ENCODE measurements around the gene RBP5. TPM values are rescaled to one million over a fixed set of nuclear protein-coding genes. Genes with fewer than 3 reads are reported as not detected.

RBP5 gene
- total and polyA plus RNA-seq, 2 donors (not counting 1 experiment from before 2014, with no cell fraction given) = 1.1 TPM; not detected in 1

DNA sequence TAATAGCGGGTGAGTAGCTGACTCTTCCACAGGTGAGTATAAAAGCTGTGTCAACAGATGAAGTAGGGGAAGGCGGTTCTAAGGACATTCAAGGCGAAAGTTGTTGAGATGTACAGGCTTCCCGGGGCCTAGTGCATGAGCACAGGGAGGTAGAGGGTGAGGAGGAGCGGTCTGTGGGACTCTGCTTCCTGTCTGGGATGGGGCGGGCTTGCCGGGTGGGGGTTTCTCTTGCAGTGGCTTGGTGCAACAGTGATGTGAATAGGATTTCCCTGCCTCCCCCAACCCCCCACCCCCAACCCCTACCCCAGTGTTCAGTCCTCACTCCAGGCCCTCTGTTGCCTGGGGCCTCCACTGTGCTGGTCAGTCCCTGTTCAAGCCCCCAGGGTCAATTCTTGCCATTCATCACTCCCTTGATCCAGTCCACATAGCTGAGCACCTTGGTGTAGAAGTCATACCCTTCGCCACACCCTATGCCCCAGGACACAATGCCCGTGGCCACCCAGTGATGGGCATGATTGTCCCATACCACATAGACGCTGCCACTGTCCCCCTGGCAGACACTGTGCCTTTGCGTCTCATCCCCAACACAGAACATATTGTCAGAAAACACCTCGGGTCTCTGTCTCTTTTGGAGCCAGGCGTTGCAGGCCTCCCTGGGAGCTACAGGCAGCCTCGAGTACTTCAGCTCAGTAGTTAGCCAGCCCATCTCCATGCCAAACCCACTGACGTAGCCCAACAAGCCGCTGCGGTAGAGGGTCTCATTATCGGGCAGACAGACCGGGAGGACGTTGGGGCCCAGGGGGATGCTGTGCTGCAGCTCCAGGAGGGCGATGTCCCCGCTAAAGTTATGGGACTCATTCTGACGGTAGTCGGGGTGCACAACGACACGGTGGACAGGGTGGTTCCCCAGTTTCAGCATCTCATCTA is 32.4 kb downstream of the RBP5 start:
- Histone ChIP-seq H3K27me3 (replicated peaks in 1 of 4; ENCODE audit: control extremely low read depth in 1 of 4, control insufficient read depth in 3 of 4, insufficient read depth in 4 of 4, low read length in 3 of 4) (peaks cover 0 to 3% (median 0%) of the 10 kb centered on the region in 4 experiments), H3K27ac (ENCODE audit: low read length in 2 of 2) (no peak overlapping the region), H3K9ac (ENCODE audit: low read length) (no peak overlapping the region), H3K9me3 (ENCODE audit: control extremely low read depth in 1 of 3, control insufficient read depth in 2 of 3, insufficient read depth in 1 of 3, low read length in 2 of 3) (no peaks in the 10 kb centered on the region), H4K20me1 (ENCODE audit: control insufficient read depth, insufficient read depth, low read length, poor library complexity, severe bottlenecking) (no peaks in the 10 kb centered on the region), H3K36me3 (replicated peaks in 1 of 2; ENCODE audit: control extremely low read depth in 1 of 2, control insufficient read depth in 1 of 2, extremely low read depth in 1 of 2, insufficient read depth in 2 of 2, low read length in 1 of 2) (peaks cover 0 to 3% of the 10 kb centered on the region in 2 experiments), H3K4me2 (replicated peaks; ENCODE audit: low read depth, low read length, poor library complexity, severe bottlenecking) (no peak overlapping the region), H3K4me1 (ENCODE audit: control insufficient read depth in 2 of 2, insufficient read depth in 2 of 2, low read length in 2 of 2) (peaks cover 0 to 12% of the 10 kb centered on the region in 2 donors), H2AFZ (ENCODE audit: insufficient read depth, low read depth, low read length, poor library complexity, severe bottlenecking) (no peak overlapping the region), H3K4me3 (ENCODE audit: control extremely low read depth in 1 of 5, extremely low read depth in 1 of 5, insufficient read depth in 1 of 5, low read depth in 2 of 5, low read length in 4 of 5) (no peak overlapping the region), H3K79me2 (ENCODE audit: control insufficient read depth, insufficient read depth, low read length) (no peaks in the 10 kb centered on the region)
- ChIA-PET POLR2A (interaction anchor here (0.6 kb wide), 2 partner anchors 222 to 225 kb away, joined by 4 to 5 read pairs; no protein-coding TSS in a partner anchor), CTCF (interaction anchor here (0.5 to 1.3 kb wide), 4 partner anchors 9 to 172 kb away, joined by 3 to 5 read pairs (median 3); no protein-coding TSS in a partner anchor)
- no peak overlapping the region for H3K27ac Mint-ChIP-seq
- intact Hi-C loops (cut with micrococcal nuclease) = no loop called here
- WGBS (ENCODE audit: insufficient coverage) = 94% methylated on average over 22 of the region's 26 CpGs
- TF ChIP-seq, protein P1, sequence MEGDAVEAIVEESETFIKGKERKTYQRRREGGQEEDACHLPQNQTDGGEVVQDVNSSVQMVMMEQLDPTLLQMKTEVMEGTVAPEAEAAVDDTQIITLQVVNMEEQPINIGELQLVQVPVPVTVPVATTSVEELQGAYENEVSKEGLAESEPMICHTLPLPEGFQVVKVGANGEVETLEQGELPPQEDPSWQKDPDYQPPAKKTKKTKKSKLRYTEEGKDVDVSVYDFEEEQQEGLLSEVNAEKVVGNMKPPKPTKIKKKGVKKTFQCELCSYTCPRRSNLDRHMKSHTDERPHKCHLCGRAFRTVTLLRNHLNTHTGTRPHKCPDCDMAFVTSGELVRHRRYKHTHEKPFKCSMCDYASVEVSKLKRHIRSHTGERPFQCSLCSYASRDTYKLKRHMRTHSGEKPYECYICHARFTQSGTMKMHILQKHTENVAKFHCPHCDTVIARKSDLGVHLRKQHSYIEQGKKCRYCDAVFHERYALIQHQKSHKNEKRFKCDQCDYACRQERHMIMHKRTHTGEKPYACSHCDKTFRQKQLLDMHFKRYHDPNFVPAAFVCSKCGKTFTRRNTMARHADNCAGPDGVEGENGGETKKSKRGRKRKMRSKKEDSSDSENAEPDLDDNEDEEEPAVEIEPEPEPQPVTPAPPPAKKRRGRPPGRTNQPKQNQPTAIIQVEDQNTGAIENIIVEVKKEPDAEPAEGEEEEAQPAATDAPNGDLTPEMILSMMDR (IDR thresholded peaks at IDR 0.05) = no peak
- no peak for TF ChIP-seq EZH2 (IDR thresholded peaks at IDR 0.05; ENCODE audit: borderline replicate concordance, insufficient read depth, low read depth, low read length, poor library complexity, severe bottlenecking)
- no peak overlapping the region for H3K4me3 Mint-ChIP-seq
- peaks cover 9% of the 10 kb centered on the region for H3K4me1 Mint-ChIP-seq
- no peaks in the 10 kb centered on the region for H3K27me3 Mint-ChIP-seq
- no peaks in the 10 kb centered on the region for H3K9me3 Mint-ChIP-seq (ENCODE audit: insufficient read depth)
- DNase-seq (no peak), ATAC-seq (ENCODE audit: low read depth) (no peak)

DNA sequence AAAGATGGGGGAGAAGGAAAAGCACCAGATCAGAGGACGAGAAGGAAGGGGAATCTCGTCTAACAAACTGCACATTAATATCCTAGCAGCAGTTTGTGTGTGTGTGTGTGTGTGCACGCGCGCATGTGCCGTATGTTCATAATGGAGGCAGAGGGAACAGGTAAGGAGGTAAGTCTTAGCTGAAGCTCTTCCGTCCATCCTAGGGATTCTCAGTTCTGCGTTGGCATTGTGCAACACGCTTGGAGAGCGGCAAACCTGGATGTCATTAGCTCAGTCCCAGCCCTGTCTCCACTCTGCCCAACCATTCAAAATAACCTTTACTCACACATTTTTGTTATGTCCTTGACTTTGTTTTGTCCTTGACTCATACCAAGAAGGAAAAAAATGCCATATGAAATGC is 34.8 kb downstream of the RBP5 start:
- Histone ChIP-seq H3K4me3 (ENCODE audit: control extremely low read depth in 1 of 5, extremely low read depth in 1 of 5, insufficient read depth in 1 of 5, low read depth in 2 of 5, low read length in 4 of 5) (no peak overlapping the region), H3K27ac (ENCODE audit: low read length in 2 of 2) (no peak overlapping the region), H3K9me3 (ENCODE audit: control extremely low read depth in 1 of 3, control insufficient read depth in 2 of 3, insufficient read depth in 1 of 3, low read length in 2 of 3) (no peaks in the 10 kb centered on the region), H3K79me2 (ENCODE audit: control insufficient read depth, insufficient read depth, low read length) (no peaks in the 10 kb centered on the region), H3K9ac (ENCODE audit: low read length) (no peak overlapping the region), H3K36me3 (replicated peaks in 1 of 2; ENCODE audit: control extremely low read depth in 1 of 2, control insufficient read depth in 1 of 2, extremely low read depth in 1 of 2, insufficient read depth in 2 of 2, low read length in 1 of 2) (no peaks in the 10 kb centered on the region), H3K4me2 (replicated peaks; ENCODE audit: low read depth, low read length, poor library complexity, severe bottlenecking) (no peak overlapping the region), H4K20me1 (ENCODE audit: control insufficient read depth, insufficient read depth, low read length, poor library complexity, severe bottlenecking) (no peaks in the 10 kb centered on the region), H3K4me1 (ENCODE audit: control insufficient read depth in 2 of 2, insufficient read depth in 2 of 2, low read length in 2 of 2) (peaks cover 0 to 12% of the 10 kb centered on the region in 2 donors), H2AFZ (ENCODE audit: insufficient read depth, low read depth, low read length, poor library complexity, severe bottlenecking) (no peak overlapping the region), H3K27me3 (replicated peaks in 1 of 4; ENCODE audit: control extremely low read depth in 1 of 4, control insufficient read depth in 3 of 4, insufficient read depth in 4 of 4, low read length in 3 of 4) (peaks cover 0 to 3% (median 0%) of the 10 kb centered on the region in 4 experiments)
- ChIA-PET POLR2A (no interaction called here), CTCF (interaction anchor here (0.6 to 2.7 kb wide), 6 partner anchors 14 to 226 kb away, joined by 3 to 12 read pairs (median 6); no protein-coding TSS in a partner anchor)
- WGBS (ENCODE audit: insufficient coverage) = 94% methylated on average over 3 of the region's 10 CpGs
- TF ChIP-seq, protein P1 (IDR thresholded peaks at IDR 0.05) = no peak
- TF ChIP-seq EZH2 (IDR thresholded peaks at IDR 0.05; ENCODE audit: borderline replicate concordance, insufficient read depth, low read depth, low read length, poor library complexity, severe bottlenecking) = no peak
- DNase-seq = no peak
- peaks cover 9% of the 10 kb centered on the region for H3K4me1 Mint-ChIP-seq
- intact Hi-C loops (cut with micrococcal nuclease) = loop anchor here (5.0 kb wide), 1 partner anchor 77 kb away; the partner anchor contains the start of gene LPCAT3
- ATAC-seq (ENCODE audit: low read depth) = no peak
- H3K9me3 Mint-ChIP-seq (ENCODE audit: insufficient read depth) = no peaks in the 10 kb centered on the region
- H3K4me3 Mint-ChIP-seq = no peak overlapping the region
- peaks cover 4% of the 10 kb centered on the region for H3K27me3 Mint-ChIP-seq
- H3K27ac Mint-ChIP-seq = no peak overlapping the region
